T-cell (primary cell): ENCODE measurements around the gene TMEM150C. TPM values are rescaled to one million over a fixed set of nuclear protein-coding genes. Genes with fewer than 3 reads are reported as not detected.

Source experiments
- ATAC-seq, 4 experiments: fragments of 200-7000 bp in 3 of 4; fragments of 150-1000 bp in 1 of 4; cut with Tn5 transposase; replicated peaks in 1 of 4; 1 replicate in 3 of 4; 2 replicates in 1 of 4; pipeline ENCODE4 v1.10.0; 2021; ENCODE audit warnings: moderate library complexity in 3 of 4, mild to moderate bottlenecking in 2 of 4, moderate number of reproducible peaks in 1 of 4
- CTCF ChIA-PET, 2 donors: fragments of 300-600 bp; sonication (Branson Sonifier 250); formaldehyde crosslinking; loops; one replicate each; lab custom pipeline; 2022; ENCODE audit warnings: antibody characterized with exemption in 2 of 2; lab: Charles Lee
- POLR2A ChIA-PET, 2 donors: fragments of 300-600 bp; sonication (Branson Sonifier 250); formaldehyde crosslinking; loops; one replicate each; lab custom pipeline; 2022; ENCODE audit warnings: antibody characterized with exemption in 2 of 2; lab: Charles Lee
- DNase-seq, 35 experiments: peaks; one replicate each; pipeline versions ENCODE4 v3.0.0 to v3.0.0-alpha.2; 2013 to 2023
- H3K27ac ChIP-seq: one replicate; pipeline ENCODE4 v1.5.1; 2013; ENCODE audit warnings: low read length
- H3K27me3 ChIP-seq, 2 experiments: replicated peaks in 1 of 2; 1 replicate in 1 of 2; 2 replicates in 1 of 2; pipeline versions ENCODE4 v1.6.1 to v1.7.0; 2013; ENCODE audit warnings: low read length in 1 of 2, mixed read lengths in 1 of 2; ENCODE audit not compliant: control insufficient read depth in 2 of 2, insufficient read depth in 2 of 2; ENCODE audit errors: extremely low read depth in 1 of 2
- H3K36me3 ChIP-seq, 2 donors: 1 replicate in 1 of 2; 2 replicates in 1 of 2; pipeline versions ENCODE4 v1.6.1 to v1.7.0; 2013; ENCODE audit warnings: low read length in 1 of 2; ENCODE audit not compliant: control insufficient read depth in 2 of 2, insufficient read depth in 1 of 2; ENCODE audit errors: extremely low read depth in 1 of 2
- H3K4me1 ChIP-seq, 2 experiments: 1 replicate in 1 of 2; 2 replicates in 1 of 2; pipeline versions ENCODE4 v1.6.1 to v1.7.0; 2013; ENCODE audit warnings: low read length in 2 of 2, mixed read lengths in 1 of 2; ENCODE audit not compliant: insufficient read depth in 2 of 2, control insufficient read depth in 1 of 2; ENCODE audit errors: extremely low read depth in 1 of 2
- H3K4me3 ChIP-seq, 2 donors: 1 replicate in 1 of 2; 2 replicates in 1 of 2; pipeline versions ENCODE4 v1.5.1 to v1.7.0; 2013; ENCODE audit warnings: mild to moderate bottlenecking in 2 of 2, low read length in 1 of 2, moderate library complexity in 1 of 2; ENCODE audit not compliant: control insufficient read depth in 1 of 2; ENCODE audit errors: extremely low read depth in 1 of 2
- H3K9me3 ChIP-seq: 2 replicates; pipeline ENCODE4 v1.7.0; 2013
- H3K27ac Mint-ChIP-seq, 2 donors: one replicate each; pipeline ENCODE4 v1.8.0; 2020 to 2021; ENCODE audit warnings: mild to moderate bottlenecking in 2 of 2, mixed read lengths in 2 of 2
- H3K27me3 Mint-ChIP-seq, 2 donors: one replicate each; pipeline ENCODE4 v1.8.0; 2021 to 2022; ENCODE audit warnings: mixed read lengths in 2 of 2
- H3K36me3 Mint-ChIP-seq: one replicate; pipeline ENCODE4 v1.8.0; 2021; ENCODE audit warnings: mixed read lengths
- H3K4me1 Mint-ChIP-seq, 3 donors: one replicate each; pipeline ENCODE4 v1.8.0; 2020 to 2022; ENCODE audit warnings: mixed read lengths in 3 of 3, mild to moderate bottlenecking in 1 of 3
- H3K4me3 Mint-ChIP-seq, 3 donors: one replicate each; pipeline ENCODE4 v1.8.0; 2020 to 2022; ENCODE audit warnings: mild to moderate bottlenecking in 3 of 3, mixed read lengths in 3 of 3, moderate library complexity in 3 of 3
- H3K9me3 Mint-ChIP-seq, 3 donors: one replicate each; pipeline ENCODE4 v1.8.0; 2020 to 2022; ENCODE audit warnings: mixed read lengths in 3 of 3
- WGBS: methylation state at CpG from one replicate; pipeline ENCODE4 v1.1.5; 2013; ENCODE audit warnings: missing lambda C conversion rate; ENCODE audit not compliant: insufficient coverage; 5-methylcytosine and 5-hydroxymethylcytosine counted together
- total RNA-seq, 35 experiments: library from RNA in 6 of 35; stranded (reverse) in 6 of 35; fragments of 120-200 nt in 1 of 35; gene quantifications; one replicate each; pipeline versions ENCODE4 v1.2.1 to v1.2.4 and lab custom pipeline; 2013 to 2026

TMEM150C gene
- total RNA-seq, 5 donors from 2014 or later (not counting 1 experiment from before 2014, with no cell fraction given), result 0.13 to 0.35 TPM; not detected in 3

- DNase-seq, result no peak
- Histone ChIP-seq H3K27ac (no peak overlapping the region), H3K4me3 (no peak overlapping the region), H3K9me3 (no peaks in the 10 kb centered on the region), H3K36me3 (no peaks in the 10 kb centered on the region), H3K27me3 (no peaks in the 10 kb centered on the region), H3K4me1 (no peaks in the 10 kb centered on the region)
- Mint-ChIP-seq H3K36me3 (peaks cover 4% of the 10 kb centered on the region), H3K27me3 (no peaks in the 10 kb centered on the region), H3K4me3 (no peak overlapping the region), H3K4me1 (no peaks in the 10 kb centered on the region), H3K27ac (no peak overlapping the region), H3K9me3 (no peaks in the 10 kb centered on the region)
- ChIA-PET CTCF (no interaction called here), POLR2A (no interaction called here)
- 83% methylated on average over 1 of the region's 2 CpGs for WGBS
- ATAC-seq, result no peak
Observed at GRCh38 chr4:82493721-82494425, 67.9 kb downstream of the TMEM150C start.

GRCh38 chr4:82491251-82491960, 70.4 kb downstream of the TMEM150C start:
- Mint-ChIP-seq H3K36me3 (peaks cover 4% of the 10 kb centered on the region), H3K27ac (no peak overlapping the region), H3K4me3 (no peak overlapping the region), H3K27me3 (no peaks in the 10 kb centered on the region), H3K4me1 (no peaks in the 10 kb centered on the region), H3K9me3 (no peaks in the 10 kb centered on the region)
- Histone ChIP-seq H3K27me3 (no peaks in the 10 kb centered on the region), H3K27ac (no peak overlapping the region), H3K4me3 (no peak overlapping the region), H3K4me1 (no peaks in the 10 kb centered on the region), H3K9me3 (no peaks in the 10 kb centered on the region), H3K36me3 (no peaks in the 10 kb centered on the region)
- 100% methylated on average over 3 of the region's 10 CpGs for WGBS
- ATAC-seq (no peak), DNase-seq (no peak)
- POLR2A ChIA-PET, result interaction anchor here in 1 of 2 donors (0.7 kb wide), 1 partner anchor 44 kb away, joined by 5 read pairs; no protein-coding TSS in a partner anchor
- CTCF ChIA-PET, result interaction anchor here in 1 of 2 donors (0.7 kb wide), 1 partner anchor 27 kb away, joined by 3 read pairs; no protein-coding TSS in a partner anchor

GRCh38 chr4:82489987-82490386, 71.8 kb downstream of the TMEM150C start:
- CTCF ChIA-PET, result interaction anchor here in 1 of 2 donors (0.7 kb wide), 1 partner anchor 15 kb away, joined by 3 read pairs; no protein-coding TSS in a partner anchor
- 93% methylated on average over 5 of the region's 8 CpGs for WGBS

GRCh38 chr4:82489076-82489475, 72.7 kb downstream of the TMEM150C start:
- DNase-seq, result no peak
- no peaks in the 10 kb centered on the region for H3K36me3 ChIP-seq
- H3K27ac ChIP-seq, result no peak overlapping the region
- H3K4me3 ChIP-seq, result no peak overlapping the region
- ChIA-PET POLR2A (interaction anchor here (0.6 kb wide), 4 partner anchors 41 to 514 kb away, joined by 3 to 7 read pairs (median 4); no protein-coding TSS in a partner anchor), CTCF (interaction anchor here (0.5 to 0.7 kb wide), 3 partner anchors 236 to 1303 kb away, joined by 3 to 8 read pairs (median 3); no protein-coding TSS in a partner anchor)
- H3K4me3 Mint-ChIP-seq, result no peak overlapping the region
- H3K36me3 Mint-ChIP-seq, result peaks cover 7% of the 10 kb centered on the region
- H3K27me3 Mint-ChIP-seq, result no peaks in the 10 kb centered on the region
- ATAC-seq, result no peak
- no peaks in the 10 kb centered on the region for H3K4me1 Mint-ChIP-seq
- H3K27ac Mint-ChIP-seq, result no peak overlapping the region
- no peaks in the 10 kb centered on the region for H3K4me1 ChIP-seq
- no peaks in the 10 kb centered on the region for H3K9me3 ChIP-seq
- no peaks in the 10 kb centered on the region for H3K27me3 ChIP-seq
- WGBS, result no CpG with 5 or more reads among the region's 1 CpG
- no peaks in the 10 kb centered on the region for H3K9me3 Mint-ChIP-seq

More at GRCh38 chr4:82489987-82490386, 71.8 kb downstream of the TMEM150C start:
- no peaks in the 10 kb centered on the region for H3K9me3 Mint-ChIP-seq
- H3K4me3 Mint-ChIP-seq, result no peak overlapping the region
- H3K27ac ChIP-seq, result no peak overlapping the region
- peaks cover 4% of the 10 kb centered on the region for H3K36me3 Mint-ChIP-seq
- H3K9me3 ChIP-seq, result no peaks in the 10 kb centered on the region
- no peaks in the 10 kb centered on the region for H3K36me3 ChIP-seq
- no peaks in the 10 kb centered on the region for H3K4me1 ChIP-seq
- POLR2A ChIA-PET, result no interaction called here
- no peak for DNase-seq
- H3K27me3 Mint-ChIP-seq, result no peaks in the 10 kb centered on the region
- no peaks in the 10 kb centered on the region for H3K27me3 ChIP-seq
- no peak for ATAC-seq
- no peak overlapping the region for H3K27ac Mint-ChIP-seq
- no peak overlapping the region for H3K4me3 ChIP-seq
- H3K4me1 Mint-ChIP-seq, result no peaks in the 10 kb centered on the region

- H3K4me1 Mint-ChIP-seq, result no peaks in the 10 kb centered on the region
- POLR2A ChIA-PET, result no interaction called here
Observed at GRCh38 chr4:82484996-82485783, 76.6 kb downstream of the TMEM150C start.

GRCh38 chr4:82482387-82482786, 79.4 kb downstream of the TMEM150C start:
- DNase-seq (no peak), ATAC-seq (no peak)
- no peaks in the 10 kb centered on the region for H3K4me1 ChIP-seq
- Mint-ChIP-seq H3K4me3 (no peak overlapping the region), H3K9me3 (no peaks in the 10 kb centered on the region), H3K4me1 (no peaks in the 10 kb centered on the region), H3K36me3 (peaks cover 24% of the 10 kb centered on the region), H3K27ac (no peak overlapping the region), H3K27me3 (no peaks in the 10 kb centered on the region)
- ChIA-PET CTCF (no interaction called here), POLR2A (no interaction called here)
- no peak overlapping the region for H3K4me3 ChIP-seq
- H3K27me3 ChIP-seq, result no peaks in the 10 kb centered on the region
- WGBS, result 89% methylated on average over 6 of the region's 6 CpGs
- H3K27ac ChIP-seq, result no peak overlapping the region
- H3K9me3 ChIP-seq, result no peaks in the 10 kb centered on the region
- peaks cover 0 to 11% of the 10 kb centered on the region in 2 donors for H3K36me3 ChIP-seq

More at GRCh38 chr4:82484996-82485783, 76.6 kb downstream of the TMEM150C start:
- H3K36me3 ChIP-seq, result peaks cover 0 to 7% of the 10 kb centered on the region in 2 donors
- WGBS, result 92% methylated on average over 9 of the region's 14 CpGs
- no peak overlapping the region for H3K27ac ChIP-seq
- H3K9me3 ChIP-seq, result no peaks in the 10 kb centered on the region
- no peaks in the 10 kb centered on the region for H3K9me3 Mint-ChIP-seq
- ATAC-seq (no peak), DNase-seq (no peak)
- H3K36me3 Mint-ChIP-seq, result peaks cover 20% of the 10 kb centered on the region
- H3K27ac Mint-ChIP-seq, result no peak overlapping the region
- no peak overlapping the region for H3K4me3 Mint-ChIP-seq
- no peaks in the 10 kb centered on the region for H3K4me1 ChIP-seq
- no peak overlapping the region for H3K4me3 ChIP-seq
- no peaks in the 10 kb centered on the region for H3K27me3 Mint-ChIP-seq
- CTCF ChIA-PET, result no interaction called here
- H3K27me3 ChIP-seq, result no peaks in the 10 kb centered on the region
